Mesenchymal stem cell (in vitro differentiated cells and primary cell): ENCODE results near the gene ATAD2B.
A peak's percentile ranks its signal among the peaks of the same experiment; 100 is the strongest.

Experiments used
- DNase-seq: peaks from one replicate; pipeline ENCODE4 v3.0.0-alpha.2; 2013
- H2AFZ ChIP-seq: one replicate; pipeline ENCODE4 v1.6.1; 2013; ENCODE audit warnings: low read depth, mild to moderate bottlenecking, control low read depth, inconsistent platforms, low read length, moderate library complexity
- H2AK5ac ChIP-seq: 2 replicates; pipeline ENCODE4 v1.6.1; 2013; ENCODE audit warnings: low read length, moderate library complexity, mild to moderate bottlenecking, inconsistent platforms; ENCODE audit not compliant: severe bottlenecking
- H2BK120ac ChIP-seq: one replicate; pipeline ENCODE4 v1.6.1; 2013; ENCODE audit warnings: low read depth, mild to moderate bottlenecking, inconsistent platforms, low read length, moderate library complexity
- H2BK12ac ChIP-seq, 2 experiments: one replicate each; pipeline ENCODE4 v1.6.1; 2013; ENCODE audit warnings: inconsistent platforms in 2 of 2, low read length in 2 of 2, mild to moderate bottlenecking in 2 of 2, moderate library complexity in 2 of 2, control low read depth in 1 of 2
- H2BK15ac ChIP-seq: one replicate; pipeline ENCODE4 v1.6.1; 2013; ENCODE audit warnings: mild to moderate bottlenecking, low read depth, inconsistent platforms; ENCODE audit not compliant: poor library complexity, severe bottlenecking
- H2BK5ac ChIP-seq: 2 replicates; pipeline ENCODE4 v1.6.1; 2013; ENCODE audit warnings: low read depth, mild to moderate bottlenecking, low read length, control low read depth, inconsistent platforms; ENCODE audit not compliant: poor library complexity, severe bottlenecking
- H3K14ac ChIP-seq, 2 experiments: one replicate each; pipeline ENCODE4 v1.6.1; 2013; ENCODE audit warnings: inconsistent platforms in 2 of 2, low read length in 2 of 2, control low read depth in 1 of 2, mild to moderate bottlenecking in 1 of 2, moderate library complexity in 1 of 2
- H3K18ac ChIP-seq, 2 experiments: one replicate each; pipeline ENCODE4 v1.6.1; 2013; ENCODE audit warnings: inconsistent platforms in 2 of 2, low read length in 2 of 2, control low read depth in 1 of 2, low read depth in 1 of 2, mild to moderate bottlenecking in 1 of 2
- H3K23ac ChIP-seq, 2 experiments: one replicate each; pipeline ENCODE4 v1.6.1; 2013; ENCODE audit warnings: inconsistent platforms in 2 of 2, low read length in 2 of 2, mild to moderate bottlenecking in 2 of 2, moderate library complexity in 2 of 2, control low read depth in 1 of 2
- H3K27ac ChIP-seq: 2 replicates; pipeline ENCODE4 v1.5.1; 2013; ENCODE audit warnings: mild to moderate bottlenecking, moderate library complexity, low read length, control low read depth, inconsistent platforms; ENCODE audit not compliant: poor library complexity, severe bottlenecking
- H3K27me3 ChIP-seq, 2 experiments: 2 replicates each; pipeline versions ENCODE4 v1.6.1 to v1.7.0; 2013; ENCODE audit warnings: low read length in 2 of 2, mild to moderate bottlenecking in 2 of 2, moderate library complexity in 2 of 2, control low read depth in 1 of 2, inconsistent platforms in 1 of 2; ENCODE audit not compliant: control insufficient read depth in 1 of 2, insufficient read depth in 1 of 2
- H3K36me3 ChIP-seq, 2 experiments: 2 replicates each; pipeline versions ENCODE4 v1.6.1 to v1.7.0; 2013; ENCODE audit warnings: low read length in 2 of 2, control low read depth in 1 of 2, inconsistent platforms in 1 of 2, low read depth in 1 of 2, mild to moderate bottlenecking in 1 of 2; ENCODE audit not compliant: insufficient read depth in 2 of 2, control insufficient read depth in 1 of 2
- H3K4ac ChIP-seq, 2 experiments: one replicate each; pipeline ENCODE4 v1.6.1; 2013; ENCODE audit warnings: inconsistent platforms in 2 of 2, low read length in 2 of 2, mild to moderate bottlenecking in 2 of 2, moderate library complexity in 2 of 2, control low read depth in 1 of 2, low read depth in 1 of 2
- H3K4me1 ChIP-seq: 2 replicates; pipeline ENCODE4 v1.6.1; 2013; ENCODE audit warnings: low read depth, low read length, control low read depth; ENCODE audit not compliant: control insufficient read depth, insufficient read depth
- H3K4me2 ChIP-seq: 2 replicates; pipeline ENCODE4 v1.6.1; 2013; ENCODE audit warnings: low read length, mild to moderate bottlenecking, inconsistent platforms; ENCODE audit not compliant: poor library complexity, severe bottlenecking
- H3K4me3 ChIP-seq, 2 experiments: 2 replicates each; pipeline versions ENCODE4 v1.5.1 to v1.7.0; 2013; ENCODE audit warnings: low read length in 2 of 2, mild to moderate bottlenecking in 2 of 2, control low read depth in 1 of 2, low read depth in 1 of 2; ENCODE audit not compliant: insufficient read depth in 1 of 2
- H3K79me1 ChIP-seq: replicated peaks from 2 replicates; pipeline ENCODE4 v1.6.1; 2013; ENCODE audit warnings: mild to moderate bottlenecking, control low read depth, low read length, inconsistent platforms; ENCODE audit not compliant: poor library complexity, severe bottlenecking
- H3K9ac ChIP-seq: 2 replicates; pipeline ENCODE4 v1.7.0; 2013; ENCODE audit warnings: mild to moderate bottlenecking, low read length, moderate library complexity
- H3K9me3 ChIP-seq: 2 replicates; pipeline ENCODE4 v1.7.0; 2013; ENCODE audit warnings: mild to moderate bottlenecking, low read length; ENCODE audit not compliant: control insufficient read depth
- H4K8ac ChIP-seq: one replicate; pipeline ENCODE4 v1.6.1; 2013; ENCODE audit warnings: inconsistent platforms, mild to moderate bottlenecking, low read length, moderate library complexity
- H4K91ac ChIP-seq: one replicate; pipeline ENCODE4 v1.6.1; 2013; ENCODE audit warnings: mild to moderate bottlenecking, low read length, inconsistent platforms
- WGBS: methylation state at CpG from one replicate; pipeline ENCODE4 v1.1.7; 2013; ENCODE audit warnings: mixed read lengths; 5-methylcytosine and 5-hydroxymethylcytosine counted together

Gene ATAD2B

DNA sequence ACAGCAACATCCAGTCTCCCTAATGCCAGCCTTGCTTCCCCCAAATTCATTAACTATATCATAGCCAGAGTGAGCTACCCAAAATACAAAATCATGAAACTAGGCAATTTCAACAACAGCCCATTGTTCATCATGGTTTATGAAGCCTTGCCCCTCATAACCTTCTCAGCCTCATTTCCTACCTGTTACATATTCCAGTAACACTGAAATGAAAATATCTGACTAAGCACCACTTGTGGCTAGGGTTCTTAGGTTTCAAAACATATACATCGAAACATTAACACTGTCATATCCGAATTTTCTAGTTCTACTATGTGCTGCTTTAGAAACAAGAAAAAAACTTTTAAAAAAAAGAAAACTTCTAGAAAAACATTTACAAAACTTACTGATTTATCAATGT is 59.5 kb downstream of the ATAD2B start:
- no peaks in the 10 kb centered on the region for H3K4me1 ChIP-seq
- no peak overlapping the region for H2BK12ac ChIP-seq
- H3K27me3 ChIP-seq, result no peaks in the 10 kb centered on the region
- no peak overlapping the region for H3K18ac ChIP-seq
- no peak overlapping the region for H4K91ac ChIP-seq
- peaks cover 8% of the 10 kb centered on the region for H3K79me1 ChIP-seq
- no peak overlapping the region for H2BK120ac ChIP-seq
- H2BK5ac ChIP-seq, result no peak overlapping the region
- H3K4me2 ChIP-seq, result no peak overlapping the region
- no peak overlapping the region for H3K27ac ChIP-seq
- 100% methylated on average over 2 of the region's 2 CpGs for WGBS
- H3K36me3 ChIP-seq, result peaks cover 10 to 64% of the 10 kb centered on the region in 2 experiments
- no peak overlapping the region for H3K4ac ChIP-seq
- DNase-seq, result no peak
- H2AK5ac ChIP-seq, result no peak overlapping the region
- H3K9me3 ChIP-seq, result no peaks in the 10 kb centered on the region
- no peak overlapping the region for H3K9ac ChIP-seq
- H2BK15ac ChIP-seq, result no peak overlapping the region
- no peak overlapping the region for H2AFZ ChIP-seq
- H4K8ac ChIP-seq, result no peak overlapping the region
- no peak overlapping the region for H3K4me3 ChIP-seq
- no peak overlapping the region for H3K14ac ChIP-seq
- no peak overlapping the region for H3K23ac ChIP-seq

DNA sequence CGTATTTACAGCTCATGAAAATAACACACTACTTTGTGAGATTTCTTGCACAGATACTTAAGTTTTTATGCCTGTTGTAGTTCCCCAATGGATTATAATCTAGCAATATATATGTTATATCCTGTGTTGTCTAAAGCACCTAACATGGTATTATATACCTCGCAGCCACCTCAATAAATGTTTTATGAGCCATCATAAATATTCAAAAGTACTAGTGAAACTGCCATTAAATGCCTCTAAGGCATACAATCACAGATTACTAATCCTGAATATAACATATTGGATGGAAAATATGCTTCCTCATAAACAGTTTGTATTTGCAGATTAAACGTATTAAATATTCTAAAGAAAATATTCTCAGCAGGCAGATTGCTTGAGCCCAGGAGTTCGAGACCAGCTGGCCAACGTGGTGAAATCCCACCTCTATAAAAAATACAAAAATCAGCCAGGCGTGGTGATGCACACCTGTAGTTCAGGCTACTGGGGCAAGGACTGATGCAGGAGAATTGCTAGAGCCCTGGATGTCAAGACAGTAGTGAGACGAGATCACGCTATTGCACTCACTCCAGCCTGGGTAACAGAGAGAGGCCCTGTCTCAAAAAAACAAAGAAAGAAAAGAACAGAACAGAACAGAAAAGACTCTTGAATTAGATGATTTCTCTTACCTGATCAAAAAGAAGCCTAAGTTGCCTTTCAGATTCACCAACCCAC is 64.1 kb downstream of the ATAD2B start:
- 94% methylated on average over 7 of the region's 8 CpGs for WGBS
- no peak overlapping the region for H3K14ac ChIP-seq

DNA sequence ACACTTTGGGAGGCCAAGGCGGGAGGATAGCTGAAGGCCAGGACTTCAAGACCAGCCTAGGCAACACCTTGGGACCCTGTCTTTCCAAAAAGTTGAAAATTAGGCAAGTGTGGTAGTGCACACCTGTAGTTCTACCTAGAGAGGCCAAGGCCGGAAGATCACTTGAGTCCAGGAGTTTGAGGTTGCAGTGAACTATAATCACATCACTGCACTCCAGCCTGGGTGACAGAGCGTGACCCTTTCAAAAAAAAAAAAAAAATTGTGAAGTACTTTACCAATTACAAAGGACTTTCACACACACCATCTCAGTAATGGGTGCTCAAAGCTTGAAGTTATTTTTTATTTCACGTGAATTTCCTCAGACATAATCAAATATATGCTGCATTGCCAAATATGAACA is 65.0 kb downstream of the ATAD2B start:
- no peak overlapping the region for H3K4me3 ChIP-seq
- H3K4ac ChIP-seq, result no peak overlapping the region
- no peak overlapping the region for H3K14ac ChIP-seq
- H2AFZ ChIP-seq, result no peak overlapping the region
- H2AK5ac ChIP-seq, result no peak overlapping the region
- WGBS, result 100% methylated on average over 3 of the region's 4 CpGs
- no peak overlapping the region for H2BK12ac ChIP-seq
- H3K9me3 ChIP-seq, result no peaks in the 10 kb centered on the region
- no peak overlapping the region for H2BK15ac ChIP-seq
- no peak overlapping the region for H3K4me2 ChIP-seq
- H3K9ac ChIP-seq, result no peak overlapping the region
- no peaks in the 10 kb centered on the region for H3K4me1 ChIP-seq
- no peak overlapping the region for H3K23ac ChIP-seq
- no peak overlapping the region for H3K18ac ChIP-seq
- no peak overlapping the region for H4K8ac ChIP-seq
- peaks cover 5 to 39% of the 10 kb centered on the region in 2 experiments for H3K36me3 ChIP-seq
- H2BK5ac ChIP-seq, result no peak overlapping the region
- H4K91ac ChIP-seq, result no peak overlapping the region
- H2BK120ac ChIP-seq, result no peak overlapping the region
- H3K79me1 ChIP-seq, result peaks cover 6% of the 10 kb centered on the region
- H3K27ac ChIP-seq, result no peak overlapping the region
- DNase-seq, result no peak
- H3K27me3 ChIP-seq, result no peaks in the 10 kb centered on the region

More for the DNA sequence above, 64.1 kb downstream of the ATAD2B start:
- Histone ChIP-seq H3K9me3 (no peaks in the 10 kb centered on the region), H3K4ac (no peak overlapping the region), H3K27me3 (no peaks in the 10 kb centered on the region), H3K4me1 (no peaks in the 10 kb centered on the region), H2AFZ (no peak overlapping the region), H2AK5ac (no peak overlapping the region), H2BK12ac (no peak overlapping the region), H3K23ac (no peak overlapping the region), H2BK120ac (no peak overlapping the region), H4K91ac (no peak overlapping the region), H4K8ac (no peak overlapping the region), H3K4me3 (no peak overlapping the region), H2BK5ac (no peak overlapping the region), H3K36me3 (peaks cover 5 to 48% of the 10 kb centered on the region in 2 experiments), H3K79me1 (peaks cover 8% of the 10 kb centered on the region), H3K18ac (no peak overlapping the region), H2BK15ac (no peak overlapping the region), H3K27ac (no peak overlapping the region), H3K9ac (no peak overlapping the region), H3K4me2 (no peak overlapping the region)
- DNase-seq, result no peak

GRCh38 chr2:23859983-23860382 is 66.9 kb downstream of the ATAD2B start:
- Histone ChIP-seq H2BK15ac (no peak overlapping the region), H3K14ac (no peak overlapping the region), H3K79me1 (peaks cover 5% of the 10 kb centered on the region), H2AK5ac (no peak overlapping the region), H3K18ac (no peak overlapping the region), H4K91ac (no peak overlapping the region), H3K9me3 (no peaks in the 10 kb centered on the region), H3K4ac (no peak overlapping the region), H3K23ac (no peak overlapping the region), H3K27me3 (no peaks in the 10 kb centered on the region), H3K9ac (no peak overlapping the region), H2BK12ac (no peak overlapping the region), H2BK5ac (no peak overlapping the region), H3K4me3 (no peak overlapping the region), H3K4me1 (no peaks in the 10 kb centered on the region), H3K36me3 (peaks cover 9 to 31% of the 10 kb centered on the region in 2 experiments), H4K8ac (no peak overlapping the region), H3K27ac (no peak overlapping the region), H3K4me2 (no peak overlapping the region), H2AFZ (no peak overlapping the region), H2BK120ac (no peak overlapping the region)
- peak; percentile 32 for DNase-seq
- WGBS, result 73% methylated on average over 1 of the region's 2 CpGs
